Measurements from ENCODE around the gene EPB41L1.

DNA sequence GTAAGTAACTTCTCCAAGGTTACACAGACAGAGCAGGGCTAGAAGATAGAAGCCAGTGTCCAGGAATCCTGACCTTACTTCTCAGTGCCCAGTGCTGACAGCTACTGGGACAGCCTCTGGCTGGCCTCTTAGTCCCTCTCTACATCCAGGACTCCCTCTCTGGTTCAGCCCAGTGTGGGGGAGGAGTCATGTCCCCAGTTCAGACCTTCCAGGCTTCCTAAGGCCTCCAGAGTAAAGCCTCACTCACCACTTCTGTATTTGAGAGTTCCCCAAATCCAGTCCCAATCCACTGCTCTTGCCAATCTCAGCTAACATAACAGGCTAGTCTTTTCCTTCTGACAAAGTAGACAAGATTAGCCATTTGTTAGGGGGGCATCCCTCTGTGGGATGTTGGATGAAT, 36.9 kb upstream of the EPB41L1 start:
- TF ChIP-seq CTCF (conservative IDR thresholded peaks at IDR 0.05) = no peak
- no peak for TF ChIP-seq ZFX (IDR thresholded peaks at IDR 0.05)
